Measurements from ENCODE around the gene APOA1.

Gene APOA1

GRCh38 chr11:116856423-116856822, 19.0 kb upstream of the APOA1 start:
- H3K9ac ChIP-seq (ENCODE audit: low read length) = no peak overlapping the region
- H3F3A ChIP-seq (ENCODE audit: insufficient read depth) = no peaks in the 10 kb centered on the region
- no peak overlapping the region for H3K27ac ChIP-seq (ENCODE audit: low read depth, low read length)
- H3K9me3 ChIP-seq (ENCODE audit: insufficient read depth, low read length) = no peaks in the 10 kb centered on the region
- no peaks in the 10 kb centered on the region for H3K9me2 ChIP-seq (replicated peaks; ENCODE audit: insufficient read depth, low read length)
- no peaks in the 10 kb centered on the region for H4K20me1 ChIP-seq (ENCODE audit: low read depth, low read length)
- H3K36me3 ChIP-seq (ENCODE audit: low read length) = no peaks in the 10 kb centered on the region
- H2AFZ ChIP-seq (ENCODE audit: low read depth, low read length, severe bottlenecking) = no peak overlapping the region
- no peak overlapping the region for H3K4me3 ChIP-seq (ENCODE audit: insufficient read depth, low read length, poor library complexity, severe bottlenecking)
- no peaks in the 10 kb centered on the region for H3K79me2 ChIP-seq (ENCODE audit: insufficient read depth, low read length)
- TF ChIP-seq EZH2phosphoT487 (conservative IDR thresholded peaks at IDR 0.05; ENCODE audit: low read length) (no peak), CTCF (IDR thresholded peaks at IDR 0.05; ENCODE audit: insufficient read depth, low read length, poor library complexity, severe bottlenecking) (no peak)
- no peak overlapping the region for H3K4me2 ChIP-seq (ENCODE audit: low read depth, low read length, poor library complexity, severe bottlenecking)
- H3K27me3 ChIP-seq (ENCODE audit: low read length) = no peaks in the 10 kb centered on the region

- TF ChIP-seq CTCF (IDR thresholded peaks at IDR 0.05; ENCODE audit: insufficient read depth, low read length, poor library complexity, severe bottlenecking) (no peak), EZH2phosphoT487 (conservative IDR thresholded peaks at IDR 0.05; ENCODE audit: low read length) (no peak)
- no peaks in the 10 kb centered on the region for H3K36me3 ChIP-seq (ENCODE audit: low read length)
- no peaks in the 10 kb centered on the region for H3K27me3 ChIP-seq (ENCODE audit: low read length)
- H3K27ac ChIP-seq (ENCODE audit: low read depth, low read length) = no peak overlapping the region
- H3K9me3 ChIP-seq (ENCODE audit: insufficient read depth, low read length) = no peaks in the 10 kb centered on the region
- H3K79me2 ChIP-seq (ENCODE audit: insufficient read depth, low read length) = no peaks in the 10 kb centered on the region
- no peak overlapping the region for H2AFZ ChIP-seq (ENCODE audit: low read depth, low read length, severe bottlenecking)
- no peaks in the 10 kb centered on the region for H4K20me1 ChIP-seq (ENCODE audit: low read depth, low read length)
- H3K9me2 ChIP-seq (replicated peaks; ENCODE audit: insufficient read depth, low read length) = no peaks in the 10 kb centered on the region
- no peaks in the 10 kb centered on the region for H3F3A ChIP-seq (ENCODE audit: insufficient read depth)
- H3K4me2 ChIP-seq (ENCODE audit: low read depth, low read length, poor library complexity, severe bottlenecking) = no peak overlapping the region
- no peak overlapping the region for H3K9ac ChIP-seq (ENCODE audit: low read length)
- H3K4me3 ChIP-seq (ENCODE audit: insufficient read depth, low read length, poor library complexity, severe bottlenecking) = no peak overlapping the region
Observed at GRCh38 chr11:116855413-116855812, 18.0 kb upstream of the APOA1 start.

DNA sequence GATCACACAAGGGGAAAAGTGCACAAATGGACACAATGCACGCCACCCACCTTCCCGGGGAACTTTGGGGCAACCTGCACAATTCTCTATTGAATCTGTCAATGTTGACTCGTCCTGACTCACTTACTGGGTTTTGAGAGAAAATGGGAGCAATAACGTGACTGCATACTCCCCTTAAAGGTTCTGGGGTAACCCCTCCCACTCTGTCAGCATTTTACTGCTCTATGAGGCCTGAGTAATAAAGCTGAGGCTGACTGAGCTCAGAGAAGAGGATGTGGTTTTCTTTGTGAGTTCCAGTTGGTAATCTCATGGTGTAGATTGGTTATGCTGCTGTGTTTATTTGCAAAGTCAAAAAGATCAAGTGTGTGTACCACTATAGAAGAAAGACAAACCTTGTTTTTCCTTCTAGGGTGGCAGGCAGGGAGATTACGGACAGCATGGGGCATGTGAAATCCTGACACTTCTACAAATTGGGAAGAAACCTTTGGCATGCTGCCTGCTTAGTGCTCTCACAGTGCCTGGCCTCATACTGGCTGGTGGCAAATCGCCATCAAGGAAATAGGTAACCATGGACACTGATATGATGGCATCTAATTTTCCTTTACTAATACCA, 16.1 kb upstream of the APOA1 start:
- 0 out of 2 replicates have a peak overlapping the region, but pooled peaks have one; percentile 26 for H3K27ac ChIP-seq (ENCODE audit: low read depth, low read length)
- no peak for TF ChIP-seq CTCF (IDR thresholded peaks at IDR 0.05; ENCODE audit: insufficient read depth, low read length, poor library complexity, severe bottlenecking)
- TF ChIP-seq EZH2phosphoT487 (conservative IDR thresholded peaks at IDR 0.05; ENCODE audit: low read length) = no peak
- H3K9me2 ChIP-seq (replicated peaks; ENCODE audit: insufficient read depth, low read length) = no peaks in the 10 kb centered on the region
- H3K79me2 ChIP-seq (ENCODE audit: insufficient read depth, low read length) = no peaks in the 10 kb centered on the region
- H3K9me3 ChIP-seq (ENCODE audit: insufficient read depth, low read length) = no peaks in the 10 kb centered on the region
- H3K36me3 ChIP-seq (ENCODE audit: low read length) = no peaks in the 10 kb centered on the region
- H3K9ac ChIP-seq (ENCODE audit: low read length) = no peak overlapping the region
- H3K27me3 ChIP-seq (ENCODE audit: low read length) = no peaks in the 10 kb centered on the region
- H3K4me2 ChIP-seq (ENCODE audit: low read depth, low read length, poor library complexity, severe bottlenecking) = no peak overlapping the region
- no peak overlapping the region for H2AFZ ChIP-seq (ENCODE audit: low read depth, low read length, severe bottlenecking)
- no peaks in the 10 kb centered on the region for H3F3A ChIP-seq (ENCODE audit: insufficient read depth)
- no peaks in the 10 kb centered on the region for H4K20me1 ChIP-seq (ENCODE audit: low read depth, low read length)
- no peak overlapping the region for H3K4me3 ChIP-seq (ENCODE audit: insufficient read depth, low read length, poor library complexity, severe bottlenecking)
